ENCODE measurements around the gene SLC13A3. TPM values are rescaled to one million over a fixed set of nuclear protein-coding genes. Genes with fewer than 3 reads are reported as not detected.
A peak's percentile ranks its signal among the peaks of the same experiment; 100 is the strongest.

The SLC13A3 gene
- total RNA-seq, 1 experiment from 2014 or later = 0.39 TPM

DNA sequence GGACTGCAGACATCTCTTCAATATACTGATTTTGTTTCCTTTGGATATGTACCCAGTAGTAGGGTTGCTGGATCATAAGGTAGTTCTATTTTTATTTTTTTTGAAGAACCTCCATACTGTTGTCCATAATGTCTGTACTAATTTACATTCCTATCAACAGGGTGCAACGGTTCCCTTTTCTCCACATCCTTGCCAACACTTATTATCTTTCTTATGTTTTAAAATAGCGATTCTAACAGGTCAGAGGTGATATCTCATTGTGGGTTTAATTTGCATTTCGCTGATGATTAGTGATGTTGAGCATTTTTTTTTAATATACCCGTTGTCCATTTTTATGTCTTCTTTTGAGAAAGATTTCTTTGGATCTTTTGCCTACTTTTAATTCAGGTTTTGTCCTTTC, 39.9 kb upstream of the SLC13A3 start:
- CTCF ChIA-PET = no interaction called here
- Histone ChIP-seq H3K27me3 (replicated peaks; ENCODE audit: control insufficient read depth, insufficient read depth, low read length) (no peaks in the 10 kb centered on the region), H3K36me3 (ENCODE audit: control insufficient read depth, insufficient read depth, low read length) (peaks cover 2% of the 10 kb centered on the region; the same call in 1 of the 2 replicates), H3K4me3 (ENCODE audit: low read depth, low read length) (no peak overlapping the region), H3K4me1 (peaks cover 17% of the 10 kb centered on the region), H3K9me3 (no peaks in the 10 kb centered on the region)
- peaks cover 10% of the 10 kb centered on the region for H3K4me1 Mint-ChIP-seq (ENCODE audit: low read depth, unreplicated experiment)
- POLR2A ChIA-PET = no interaction called here
- H3K36me3 Mint-ChIP-seq (ENCODE audit: insufficient read depth, unreplicated experiment) = peaks cover 12% of the 10 kb centered on the region
- no peaks in the 10 kb centered on the region for H3K9me3 Mint-ChIP-seq (ENCODE audit: unreplicated experiment)
- no peak for DNase-seq
- TF ChIP-seq, protein P1, sequence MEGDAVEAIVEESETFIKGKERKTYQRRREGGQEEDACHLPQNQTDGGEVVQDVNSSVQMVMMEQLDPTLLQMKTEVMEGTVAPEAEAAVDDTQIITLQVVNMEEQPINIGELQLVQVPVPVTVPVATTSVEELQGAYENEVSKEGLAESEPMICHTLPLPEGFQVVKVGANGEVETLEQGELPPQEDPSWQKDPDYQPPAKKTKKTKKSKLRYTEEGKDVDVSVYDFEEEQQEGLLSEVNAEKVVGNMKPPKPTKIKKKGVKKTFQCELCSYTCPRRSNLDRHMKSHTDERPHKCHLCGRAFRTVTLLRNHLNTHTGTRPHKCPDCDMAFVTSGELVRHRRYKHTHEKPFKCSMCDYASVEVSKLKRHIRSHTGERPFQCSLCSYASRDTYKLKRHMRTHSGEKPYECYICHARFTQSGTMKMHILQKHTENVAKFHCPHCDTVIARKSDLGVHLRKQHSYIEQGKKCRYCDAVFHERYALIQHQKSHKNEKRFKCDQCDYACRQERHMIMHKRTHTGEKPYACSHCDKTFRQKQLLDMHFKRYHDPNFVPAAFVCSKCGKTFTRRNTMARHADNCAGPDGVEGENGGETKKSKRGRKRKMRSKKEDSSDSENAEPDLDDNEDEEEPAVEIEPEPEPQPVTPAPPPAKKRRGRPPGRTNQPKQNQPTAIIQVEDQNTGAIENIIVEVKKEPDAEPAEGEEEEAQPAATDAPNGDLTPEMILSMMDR (IDR thresholded peaks at IDR 0.05; ENCODE audit: insufficient read depth in 1 of 2, low read depth in 1 of 2, low read length in 1 of 2, severe bottlenecking in 1 of 2, unreplicated experiment in 1 of 2) = no peak
- H3K4me3 Mint-ChIP-seq (ENCODE audit: unreplicated experiment) = peak overlapping the region; percentile 74
- intact Hi-C loops (cut with micrococcal nuclease; ENCODE audit: unreplicated experiment) = no loop called here
- no peak overlapping the region for H3K27ac Mint-ChIP-seq (ENCODE audit: unreplicated experiment)
- BruUV-seq (replicated peaks) = no TSS peak
- no peaks in the 10 kb centered on the region for H3K27me3 Mint-ChIP-seq (ENCODE audit: insufficient read depth, unreplicated experiment)

DNA sequence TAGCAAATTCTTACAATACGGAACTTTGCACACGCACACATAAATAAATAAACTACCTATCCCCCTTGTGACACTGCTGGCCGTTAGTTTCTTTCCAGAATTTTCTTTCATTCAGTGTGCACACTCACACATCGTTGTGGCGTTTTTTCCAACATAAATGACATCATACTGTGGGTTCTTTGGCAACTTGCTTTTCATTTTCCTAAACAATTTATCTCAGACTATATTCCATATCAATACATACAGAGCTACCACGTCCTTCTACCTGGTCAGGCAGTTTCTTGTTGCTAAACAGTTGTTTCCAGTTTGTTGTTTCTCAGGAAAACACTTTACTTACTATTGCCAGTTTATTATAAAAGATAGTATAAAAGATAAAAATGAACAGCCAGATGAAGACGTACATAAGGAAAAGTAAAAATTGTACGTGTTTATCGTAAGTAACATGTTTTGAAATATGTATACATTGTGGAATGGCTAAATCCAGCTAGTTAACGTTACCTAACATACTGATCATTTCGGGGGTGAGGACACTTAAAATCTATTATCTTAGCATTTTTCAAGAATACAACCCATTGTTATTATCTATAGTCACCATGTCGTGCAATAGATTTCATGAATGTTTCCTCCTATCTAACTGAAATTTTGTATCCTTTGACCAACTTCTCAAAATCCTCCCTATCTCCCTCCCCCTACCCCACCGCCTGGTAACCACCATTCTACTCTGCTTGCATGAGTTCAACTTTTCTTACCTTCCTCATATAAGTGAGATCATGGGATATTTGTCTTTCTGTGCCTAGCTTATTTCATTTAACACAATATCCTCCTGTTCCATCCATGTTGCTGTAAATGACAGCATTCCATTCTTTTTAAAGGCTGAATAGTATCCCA, 39.2 kb upstream of the SLC13A3 start:
- Mint-ChIP-seq H3K27ac (ENCODE audit: unreplicated experiment) (peak overlapping the region; percentile 51), H3K9me3 (ENCODE audit: unreplicated experiment) (no peaks in the 10 kb centered on the region), H3K36me3 (ENCODE audit: insufficient read depth, unreplicated experiment) (peaks cover 13% of the 10 kb centered on the region), H3K4me1 (ENCODE audit: low read depth, unreplicated experiment) (peaks cover 10% of the 10 kb centered on the region), H3K4me3 (ENCODE audit: unreplicated experiment) (peak overlapping the region; percentile 74), H3K27me3 (ENCODE audit: insufficient read depth, unreplicated experiment) (no peaks in the 10 kb centered on the region)
- Histone ChIP-seq H3K4me1 (peaks cover 17% of the 10 kb centered on the region), H3K36me3 (ENCODE audit: control insufficient read depth, insufficient read depth, low read length) (peaks cover 2% of the 10 kb centered on the region; the same call in 1 of the 2 replicates), H3K27me3 (replicated peaks; ENCODE audit: control insufficient read depth, insufficient read depth, low read length) (no peaks in the 10 kb centered on the region), H3K9me3 (no peaks in the 10 kb centered on the region), H3K4me3 (ENCODE audit: low read depth, low read length) (peak overlapping the region; percentile 75)
- DNase-seq = no peak
- CTCF ChIA-PET = interaction anchor here (0.6 to 1.6 kb wide), 7 partner anchors 18 to 1758 kb away, joined by 3 to 4 read pairs (median 4); no protein-coding TSS in a partner anchor
- TF ChIP-seq, protein P1 (IDR thresholded peaks at IDR 0.05; ENCODE audit: insufficient read depth in 1 of 2, low read depth in 1 of 2, low read length in 1 of 2, severe bottlenecking in 1 of 2, unreplicated experiment in 1 of 2) = no peak
- POLR2A ChIA-PET = interaction anchor here (0.7 to 1.3 kb wide), 2 partner anchors 14 to 18 kb away, joined by 4 to 6 read pairs; no protein-coding TSS in a partner anchor
- BruUV-seq (replicated peaks) = no TSS peak
- intact Hi-C loops (cut with micrococcal nuclease; ENCODE audit: unreplicated experiment) = no loop called here

DNA sequence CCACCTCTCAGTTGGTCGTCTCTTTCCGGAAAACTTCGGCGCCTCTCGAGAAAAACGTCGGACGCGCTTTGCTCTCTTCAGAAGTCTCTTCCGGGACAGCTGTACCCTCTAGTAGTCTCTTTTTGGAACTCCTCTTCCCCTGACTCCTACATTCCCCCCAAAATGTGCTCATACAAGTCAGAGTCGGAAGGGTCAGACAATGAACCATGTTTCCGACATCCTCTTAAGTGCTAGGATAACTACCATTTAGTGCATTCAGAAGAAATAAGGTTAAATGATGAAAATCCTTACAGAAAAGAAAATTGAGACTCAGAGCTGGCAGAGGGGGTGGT, 38.5 kb upstream of the SLC13A3 start:
- Mint-ChIP-seq H3K27me3 (ENCODE audit: insufficient read depth, unreplicated experiment) (no peaks in the 10 kb centered on the region), H3K36me3 (ENCODE audit: insufficient read depth, unreplicated experiment) (peaks cover 20% of the 10 kb centered on the region), H3K4me3 (ENCODE audit: unreplicated experiment) (peak overlapping the region; percentile 74), H3K4me1 (ENCODE audit: low read depth, unreplicated experiment) (peaks cover 10% of the 10 kb centered on the region), H3K27ac (ENCODE audit: unreplicated experiment) (peak overlapping the region; percentile 51), H3K9me3 (ENCODE audit: unreplicated experiment) (no peaks in the 10 kb centered on the region)
- intact Hi-C loops (cut with micrococcal nuclease; ENCODE audit: unreplicated experiment) = loop anchor here (2.0 kb wide), 1 partner anchor 19 kb away; the partner anchor contains the start of gene SLC2A10
- Histone ChIP-seq H3K4me3 (ENCODE audit: low read depth, low read length) (peak overlapping the region; percentile 75), H3K36me3 (ENCODE audit: control insufficient read depth, insufficient read depth, low read length) (peaks cover 2% of the 10 kb centered on the region; the same call in 1 of the 2 replicates), H3K27me3 (replicated peaks; ENCODE audit: control insufficient read depth, insufficient read depth, low read length) (no peaks in the 10 kb centered on the region), H3K9me3 (no peaks in the 10 kb centered on the region), H3K4me1 (peaks cover 17% of the 10 kb centered on the region)
- no peak for DNase-seq
- TF ChIP-seq, protein P1 (IDR thresholded peaks at IDR 0.05; ENCODE audit: insufficient read depth in 1 of 2, low read depth in 1 of 2, low read length in 1 of 2, severe bottlenecking in 1 of 2, unreplicated experiment in 1 of 2) = no peak
- BruUV-seq (replicated peaks) = no TSS peak
- CTCF ChIA-PET = interaction anchor here (0.5 to 1.6 kb wide), 11 partner anchors 12 to 906 kb away, joined by 3 to 8 read pairs (median 4); no protein-coding TSS in a partner anchor
- POLR2A ChIA-PET = interaction anchor here (0.6 to 1.3 kb wide), 4 partner anchors 13 to 359 kb away, joined by 3 to 6 read pairs (median 4); no protein-coding TSS in a partner anchor
